ENCODE results near the gene SLC27A1.

The SLC27A1 gene

DNA sequence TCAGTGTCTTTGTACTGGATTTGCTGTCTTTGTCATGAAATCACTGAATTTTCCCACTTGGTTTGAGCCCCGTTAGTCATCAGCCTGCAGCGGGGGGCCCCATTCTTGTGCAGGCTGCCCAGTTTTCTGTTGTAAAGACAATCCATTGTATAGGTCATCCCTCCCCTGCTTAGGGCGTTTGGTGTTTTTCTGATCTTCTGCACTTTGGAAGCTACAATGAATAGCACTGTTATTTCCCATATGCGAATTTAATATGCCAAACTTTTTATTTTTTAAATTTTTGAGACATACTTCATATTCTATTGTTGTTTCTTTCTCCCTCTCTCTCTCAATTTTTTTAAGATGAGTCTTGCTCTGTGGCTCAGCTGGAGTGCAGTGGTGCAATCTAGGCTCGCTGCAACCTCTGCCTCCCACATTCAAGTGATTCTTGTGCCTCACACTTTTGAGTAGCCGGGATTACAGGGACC, 9.0 kb downstream of the SLC27A1 start:
- Histone ChIP-seq H3K27ac (ENCODE audit: low read depth, low read length) (no peak overlapping the region), H3K27me3 (ENCODE audit: control insufficient read depth in 1 of 2, insufficient read depth in 2 of 2, low read length in 2 of 2) (no peaks in the 10 kb centered on the region), H3K4me1 (ENCODE audit: insufficient read depth, low read length) (peaks cover 11% of the 10 kb centered on the region), H3K36me3 (ENCODE audit: insufficient read depth, low read length) (no peaks in the 10 kb centered on the region), H3K9ac (ENCODE audit: low read length) (no peak overlapping the region), H3K9me3 (ENCODE audit: low read length) (no peaks in the 10 kb centered on the region), H3K4me3 (ENCODE audit: low read depth in 1 of 2, low read length in 2 of 2) (no peak overlapping the region)

DNA sequence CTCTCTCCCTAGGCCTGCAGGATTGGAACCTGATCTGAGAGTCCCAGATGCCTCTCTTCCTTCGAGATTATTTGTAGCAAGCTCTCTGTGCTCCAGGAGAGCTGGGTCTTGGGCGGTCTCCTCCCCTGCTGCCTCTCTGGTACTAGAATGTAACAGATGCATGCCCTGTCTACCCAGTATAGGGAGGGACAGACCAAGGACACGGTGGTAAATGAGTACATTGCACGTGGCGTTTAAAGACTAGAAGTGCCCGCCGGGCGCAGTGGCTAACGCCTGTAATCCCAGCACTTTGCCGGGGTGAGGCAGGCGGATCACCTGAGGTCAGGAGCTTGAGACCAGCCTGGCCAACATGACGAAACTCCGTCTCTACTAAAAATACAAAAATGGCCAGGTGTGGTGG, 11.7 kb downstream of the SLC27A1 start:
- no peak overlapping the region for H3K4me3 ChIP-seq (ENCODE audit: low read depth in 1 of 2, low read length in 2 of 2)
- no peaks in the 10 kb centered on the region for H3K36me3 ChIP-seq (ENCODE audit: insufficient read depth, low read length)
- no peaks in the 10 kb centered on the region for H3K4me1 ChIP-seq (ENCODE audit: insufficient read depth, low read length)
- H3K27me3 ChIP-seq (ENCODE audit: control insufficient read depth in 1 of 2, insufficient read depth in 2 of 2, low read length in 2 of 2) = no peaks in the 10 kb centered on the region
- no peaks in the 10 kb centered on the region for H3K9me3 ChIP-seq (ENCODE audit: low read length)
- H3K27ac ChIP-seq (ENCODE audit: low read depth, low read length) = no peak overlapping the region
- no peak overlapping the region for H3K9ac ChIP-seq (ENCODE audit: low read length)

DNA sequence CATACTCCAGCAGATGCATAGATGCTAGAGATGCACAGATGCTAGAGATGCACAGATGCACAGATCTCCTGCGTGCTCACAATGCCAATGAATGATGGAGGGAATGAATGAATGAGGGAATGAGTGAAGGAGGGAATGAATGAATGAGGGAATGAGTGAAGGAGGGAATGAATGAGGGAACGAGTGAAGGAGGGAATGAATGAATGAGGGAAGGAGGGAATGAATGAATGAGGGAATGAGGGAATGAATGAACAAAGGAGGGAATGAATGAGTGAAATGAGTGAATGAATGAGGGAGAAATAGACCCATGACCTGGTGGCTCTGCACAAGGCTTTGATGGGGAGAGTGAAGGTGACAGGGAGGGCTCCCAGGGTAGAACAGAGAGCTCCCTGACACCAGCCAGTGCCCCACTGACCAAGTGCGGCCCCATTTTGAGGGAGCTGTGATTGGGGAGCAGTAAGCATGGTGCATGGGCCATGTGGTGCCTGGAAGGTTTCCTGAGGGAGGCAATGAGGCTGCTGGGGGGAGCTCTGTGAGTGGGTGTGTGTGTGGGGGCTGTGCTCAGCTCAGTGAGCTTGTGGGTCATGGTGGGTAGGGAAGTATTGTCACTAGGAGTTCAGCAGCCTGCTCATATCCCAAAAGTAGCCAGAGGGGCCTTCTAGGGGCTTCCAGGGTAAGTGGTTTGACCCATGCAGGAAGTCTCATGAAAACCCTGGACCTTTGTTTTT, 12.7 kb downstream of the SLC27A1 start:
- Histone ChIP-seq H3K4me3 (ENCODE audit: low read depth in 1 of 2, low read length in 2 of 2) (no peak overlapping the region), H3K4me1 (ENCODE audit: insufficient read depth, low read length) (no peaks in the 10 kb centered on the region), H3K9ac (ENCODE audit: low read length) (no peak overlapping the region), H3K36me3 (ENCODE audit: insufficient read depth, low read length) (peaks cover 4% of the 10 kb centered on the region), H3K9me3 (ENCODE audit: low read length) (no peaks in the 10 kb centered on the region), H3K27me3 (ENCODE audit: control insufficient read depth in 1 of 2, insufficient read depth in 2 of 2, low read length in 2 of 2) (no peaks in the 10 kb centered on the region), H3K27ac (ENCODE audit: low read depth, low read length) (no peak overlapping the region)

DNA sequence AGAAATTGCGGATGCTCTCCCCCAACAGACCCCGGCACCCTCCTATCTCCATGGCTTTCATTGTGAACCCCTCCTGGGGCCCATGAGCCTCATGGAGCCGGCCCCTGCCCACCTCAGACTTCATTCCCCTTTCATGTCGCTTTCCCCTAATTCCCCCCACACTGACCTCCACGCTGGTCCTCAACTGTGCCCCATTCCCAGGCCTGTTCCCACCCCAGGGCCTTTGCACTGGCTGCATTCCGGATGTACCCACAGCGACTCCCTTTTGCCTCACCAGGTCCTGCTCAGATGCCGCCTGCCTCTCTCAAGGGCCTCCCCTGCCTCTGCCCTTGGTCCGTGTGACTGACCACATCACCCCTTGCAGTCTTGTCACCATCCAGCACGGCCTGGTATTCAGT, 13.3 kb downstream of the SLC27A1 start:
- Histone ChIP-seq H3K27me3 (ENCODE audit: control insufficient read depth in 1 of 2, insufficient read depth in 2 of 2, low read length in 2 of 2) (no peaks in the 10 kb centered on the region), H3K9ac (ENCODE audit: low read length) (no peak overlapping the region), H3K4me3 (ENCODE audit: low read depth in 1 of 2, low read length in 2 of 2) (no peak overlapping the region), H3K9me3 (ENCODE audit: low read length) (no peaks in the 10 kb centered on the region), H3K27ac (ENCODE audit: low read depth, low read length) (no peak overlapping the region), H3K36me3 (ENCODE audit: insufficient read depth, low read length) (peaks cover 4% of the 10 kb centered on the region), H3K4me1 (ENCODE audit: insufficient read depth, low read length) (no peaks in the 10 kb centered on the region)

DNA sequence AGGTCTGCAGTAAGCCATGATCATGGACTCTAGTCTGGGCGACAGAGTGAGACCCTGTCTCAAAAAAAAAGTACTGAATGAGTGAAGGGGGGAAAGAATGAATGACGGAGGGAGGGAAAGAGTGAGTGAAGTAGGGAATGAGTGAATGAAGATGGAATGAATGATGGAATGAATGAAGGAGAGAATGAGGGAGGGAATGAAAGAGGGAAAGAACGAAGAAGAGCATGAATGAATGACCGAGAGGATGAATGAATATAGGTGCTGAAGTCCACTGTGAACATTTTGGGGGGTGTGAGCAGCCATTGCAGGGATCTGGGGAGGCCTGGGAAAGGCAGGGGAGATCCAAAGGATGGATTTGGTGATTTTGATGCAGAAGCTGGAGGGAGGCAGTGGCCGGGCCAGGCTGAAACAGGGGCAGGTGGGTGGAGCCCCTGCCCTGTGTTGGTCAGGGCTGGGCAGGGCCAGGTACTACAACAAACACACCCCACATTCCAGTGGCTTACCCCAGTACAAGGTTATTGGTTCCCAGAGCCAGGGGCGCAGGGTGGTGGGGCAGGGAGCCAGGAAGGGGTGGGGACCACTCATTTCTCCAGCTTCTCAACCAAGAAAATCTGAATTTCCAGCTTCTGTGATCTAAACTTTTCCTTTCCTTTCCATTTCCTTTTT, 14.3 kb downstream of the SLC27A1 start:
- H3K27me3 ChIP-seq (ENCODE audit: control insufficient read depth in 1 of 2, insufficient read depth in 2 of 2, low read length in 2 of 2) = no peaks in the 10 kb centered on the region
- H3K9me3 ChIP-seq (ENCODE audit: low read length) = no peaks in the 10 kb centered on the region
- no peak overlapping the region for H3K4me3 ChIP-seq (ENCODE audit: low read depth in 1 of 2, low read length in 2 of 2)
- no peak overlapping the region for H3K9ac ChIP-seq (ENCODE audit: low read length)
- H3K36me3 ChIP-seq (ENCODE audit: insufficient read depth, low read length) = peaks cover 4% of the 10 kb centered on the region
- H3K27ac ChIP-seq (ENCODE audit: low read depth, low read length) = no peak overlapping the region
- no peaks in the 10 kb centered on the region for H3K4me1 ChIP-seq (ENCODE audit: insufficient read depth, low read length)

DNA sequence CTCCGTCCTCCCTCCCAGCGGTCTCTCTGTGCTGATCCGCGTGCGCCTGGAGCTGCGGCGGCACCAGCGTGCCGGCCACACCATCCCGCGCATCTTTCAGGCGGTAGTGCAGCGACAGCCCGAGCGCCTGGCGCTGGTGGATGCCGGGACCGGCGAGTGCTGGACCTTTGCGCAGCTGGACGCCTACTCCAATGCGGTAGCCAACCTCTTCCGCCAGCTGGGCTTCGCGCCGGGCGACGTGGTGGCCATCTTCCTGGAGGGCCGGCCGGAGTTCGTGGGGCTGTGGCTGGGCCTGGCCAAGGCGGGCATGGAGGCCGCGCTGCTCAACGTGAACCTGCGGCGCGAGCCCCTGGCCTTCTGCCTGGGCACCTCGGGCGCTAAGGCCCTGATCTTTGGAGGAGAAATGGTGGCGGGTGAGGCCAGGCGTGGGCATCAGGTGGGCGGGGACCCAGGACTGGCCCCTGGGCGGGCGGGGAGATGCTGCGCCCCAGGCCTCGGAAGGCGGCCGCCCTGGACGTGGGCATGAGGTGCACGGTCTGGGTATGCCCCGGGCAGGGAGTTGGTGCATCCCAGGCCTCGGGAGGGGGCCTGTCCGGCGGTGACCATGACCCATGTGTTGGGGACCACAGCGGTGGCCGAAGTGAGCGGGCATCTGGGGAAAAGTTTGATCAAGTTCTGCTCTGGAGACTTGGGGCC, 16.4 kb downstream of the SLC27A1 start:
- no peak overlapping the region for H3K9ac ChIP-seq (ENCODE audit: low read length)
- H3K36me3 ChIP-seq (ENCODE audit: insufficient read depth, low read length) = peaks cover 4% of the 10 kb centered on the region
- H3K27me3 ChIP-seq (ENCODE audit: control insufficient read depth in 1 of 2, insufficient read depth in 2 of 2, low read length in 2 of 2) = no peaks in the 10 kb centered on the region
- no peak overlapping the region for H3K27ac ChIP-seq (ENCODE audit: low read depth, low read length)
- no peak overlapping the region for H3K4me3 ChIP-seq (ENCODE audit: low read depth in 1 of 2, low read length in 2 of 2)
- H3K9me3 ChIP-seq (ENCODE audit: low read length) = no peaks in the 10 kb centered on the region
- H3K4me1 ChIP-seq (ENCODE audit: insufficient read depth, low read length) = no peaks in the 10 kb centered on the region

DNA sequence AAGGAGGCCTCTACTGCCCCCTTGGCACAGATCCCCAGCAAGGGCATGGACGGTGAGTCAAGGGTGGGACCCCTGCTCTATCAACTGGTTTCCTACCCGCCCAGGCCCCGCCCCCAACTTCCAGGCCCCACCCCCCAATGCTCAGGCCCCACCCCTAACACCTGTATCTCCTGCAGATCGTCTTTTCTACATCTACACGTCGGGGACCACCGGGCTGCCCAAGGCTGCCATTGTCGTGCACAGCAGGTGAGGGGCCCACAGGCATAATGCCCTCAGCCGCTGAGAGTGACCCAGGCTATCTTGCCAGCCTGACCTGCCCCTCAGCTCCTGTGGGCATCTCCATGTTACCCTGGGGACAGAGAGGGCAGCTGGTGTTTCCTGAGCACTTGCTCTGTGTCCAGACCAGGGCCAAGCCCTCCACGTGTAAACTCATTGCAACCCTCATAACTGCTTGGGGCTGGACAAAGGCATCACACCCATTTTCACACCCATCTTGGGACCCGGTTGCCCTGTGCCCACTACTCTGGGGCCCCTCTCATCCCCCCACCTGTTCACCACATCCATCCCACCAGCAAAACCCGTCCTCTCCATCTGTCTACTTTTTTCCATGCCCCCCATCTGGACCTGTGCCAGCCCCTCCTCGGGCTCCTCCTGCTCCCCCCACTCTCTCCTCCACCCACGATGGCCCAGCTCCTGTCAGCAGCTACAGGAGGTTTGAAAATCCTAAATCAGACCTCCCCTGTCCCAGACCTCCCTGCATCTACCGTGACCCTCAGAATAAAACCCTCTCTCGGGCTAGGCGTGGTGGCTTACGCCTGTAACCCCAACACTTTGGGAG, 17.2 kb downstream of the SLC27A1 start:
- no peaks in the 10 kb centered on the region for H3K4me1 ChIP-seq (ENCODE audit: insufficient read depth, low read length)
- H3K27me3 ChIP-seq (ENCODE audit: control insufficient read depth in 1 of 2, insufficient read depth in 2 of 2, low read length in 2 of 2) = no peaks in the 10 kb centered on the region
- peaks cover 4% of the 10 kb centered on the region for H3K36me3 ChIP-seq (ENCODE audit: insufficient read depth, low read length)
- no peak overlapping the region for H3K9ac ChIP-seq (ENCODE audit: low read length)
- no peak overlapping the region for H3K4me3 ChIP-seq (ENCODE audit: low read depth in 1 of 2, low read length in 2 of 2)
- no peaks in the 10 kb centered on the region for H3K9me3 ChIP-seq (ENCODE audit: low read length)
- H3K27ac ChIP-seq (ENCODE audit: low read depth, low read length) = no peak overlapping the region

DNA sequence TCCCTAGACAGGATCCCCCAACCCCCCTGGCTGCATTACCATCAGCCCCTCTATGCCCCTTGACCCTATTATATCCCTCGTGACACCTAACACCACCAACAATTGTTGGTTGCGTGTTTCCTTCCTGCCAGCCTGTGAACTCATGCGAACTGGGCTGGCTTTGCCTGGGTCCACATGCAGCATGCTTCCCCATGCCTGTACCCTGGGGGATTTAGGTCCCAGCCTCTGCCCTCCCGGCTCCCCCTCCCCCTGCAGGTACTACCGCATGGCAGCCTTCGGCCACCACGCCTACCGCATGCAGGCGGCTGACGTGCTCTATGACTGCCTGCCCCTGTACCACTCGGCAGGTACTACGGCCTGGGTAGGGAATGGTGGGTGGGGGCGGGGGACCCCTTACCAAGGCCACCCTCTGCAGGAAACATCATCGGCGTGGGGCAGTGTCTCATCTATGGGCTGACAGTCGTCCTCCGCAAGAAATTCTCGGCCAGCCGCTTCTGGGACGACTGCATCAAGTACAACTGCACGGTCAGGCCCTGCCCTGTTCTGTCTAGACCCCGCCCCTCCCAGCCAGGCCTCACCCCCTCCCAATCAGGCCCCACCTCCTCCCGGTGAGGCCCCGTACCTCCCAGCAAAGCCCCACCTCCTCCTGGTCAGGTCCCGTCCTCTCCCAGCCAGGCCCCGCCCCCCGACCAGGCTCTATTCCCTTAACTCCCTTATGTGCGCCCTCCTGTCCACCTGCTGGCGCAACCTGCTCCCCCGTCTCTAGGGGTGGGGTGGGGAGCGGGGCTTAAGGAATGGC, 18.5 kb downstream of the SLC27A1 start:
- H3K36me3 ChIP-seq (ENCODE audit: insufficient read depth, low read length) = peaks cover 4% of the 10 kb centered on the region
- H3K9ac ChIP-seq (ENCODE audit: low read length) = no peak overlapping the region
- no peaks in the 10 kb centered on the region for H3K4me1 ChIP-seq (ENCODE audit: insufficient read depth, low read length)
- H3K27me3 ChIP-seq (ENCODE audit: control insufficient read depth in 1 of 2, insufficient read depth in 2 of 2, low read length in 2 of 2) = no peaks in the 10 kb centered on the region
- H3K4me3 ChIP-seq (ENCODE audit: low read depth in 1 of 2, low read length in 2 of 2) = no peak overlapping the region
- no peak overlapping the region for H3K27ac ChIP-seq (ENCODE audit: low read depth, low read length)
- H3K9me3 ChIP-seq (ENCODE audit: low read length) = no peaks in the 10 kb centered on the region

DNA sequence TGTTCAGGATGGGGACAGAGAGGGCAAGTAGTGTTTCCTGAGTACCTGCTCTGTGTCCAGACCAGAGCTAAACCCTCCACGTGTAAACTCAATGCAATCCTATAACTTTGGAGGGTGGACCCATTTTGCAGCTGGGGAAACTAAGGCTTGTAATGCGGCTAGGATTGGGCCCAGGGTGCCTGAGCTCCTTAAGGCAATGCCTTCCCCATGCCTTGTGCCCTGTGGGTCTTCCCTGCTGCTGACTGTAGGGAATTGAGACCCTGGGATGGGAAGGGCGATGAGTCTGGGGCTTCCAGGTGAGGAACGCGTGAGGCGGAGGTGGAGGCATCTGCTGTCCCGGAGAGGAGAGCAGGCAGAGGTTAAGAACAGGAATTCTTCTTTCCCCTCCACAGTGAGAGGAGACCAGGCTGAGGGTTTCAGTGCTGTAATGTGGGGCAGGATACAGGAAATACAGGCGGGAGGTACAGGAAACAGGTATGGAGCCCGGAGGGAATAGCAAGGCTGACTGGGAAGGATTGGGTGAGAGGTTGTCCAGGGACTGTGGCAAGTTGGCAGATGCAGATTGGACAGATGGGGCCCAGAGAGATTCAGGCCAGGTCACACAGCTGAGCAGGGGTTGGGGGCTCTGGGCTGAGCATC, 19.2 kb downstream of the SLC27A1 start:
- H3K4me3 ChIP-seq (ENCODE audit: low read depth in 1 of 2, low read length in 2 of 2) = no peak overlapping the region
- no peaks in the 10 kb centered on the region for H3K9me3 ChIP-seq (ENCODE audit: low read length)
- no peak overlapping the region for H3K27ac ChIP-seq (ENCODE audit: low read depth, low read length)
- no peak overlapping the region for H3K9ac ChIP-seq (ENCODE audit: low read length)
- H3K36me3 ChIP-seq (ENCODE audit: insufficient read depth, low read length) = peaks cover 4% of the 10 kb centered on the region
- H3K4me1 ChIP-seq (ENCODE audit: insufficient read depth, low read length) = no peaks in the 10 kb centered on the region
- no peaks in the 10 kb centered on the region for H3K27me3 ChIP-seq (ENCODE audit: control insufficient read depth in 1 of 2, insufficient read depth in 2 of 2, low read length in 2 of 2)

DNA sequence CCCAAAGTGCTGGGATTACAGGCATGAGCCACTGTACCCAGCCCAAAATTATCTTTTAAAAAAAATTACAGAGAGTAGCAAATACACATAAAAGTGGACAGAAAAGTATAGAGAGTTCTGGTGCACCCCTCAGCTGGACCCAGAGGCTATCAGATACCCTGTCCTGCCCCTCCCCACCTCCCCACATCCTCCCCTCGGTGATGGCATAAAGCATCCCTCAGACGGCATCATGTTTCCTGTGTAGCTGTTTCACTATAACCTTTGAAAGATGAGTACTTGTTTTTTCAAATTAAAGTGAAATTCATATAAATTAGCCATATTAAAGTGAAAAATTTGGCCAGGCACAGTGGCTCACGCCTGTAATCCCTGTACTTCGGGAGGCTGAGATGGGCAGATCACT, 20.1 kb downstream of the SLC27A1 start:
- no peak overlapping the region for H3K4me3 ChIP-seq (ENCODE audit: low read depth in 1 of 2, low read length in 2 of 2)
- peaks cover 4% of the 10 kb centered on the region for H3K36me3 ChIP-seq (ENCODE audit: insufficient read depth, low read length)
- no peaks in the 10 kb centered on the region for H3K4me1 ChIP-seq (ENCODE audit: insufficient read depth, low read length)
- no peaks in the 10 kb centered on the region for H3K9me3 ChIP-seq (ENCODE audit: low read length)
- no peak overlapping the region for H3K27ac ChIP-seq (ENCODE audit: low read depth, low read length)
- H3K9ac ChIP-seq (ENCODE audit: low read length) = no peak overlapping the region
- H3K27me3 ChIP-seq (ENCODE audit: control insufficient read depth in 1 of 2, insufficient read depth in 2 of 2, low read length in 2 of 2) = no peaks in the 10 kb centered on the region

Measured in muscle layer of colon (tissue), 2 donors.